SJSA1 (cell line): ENCODE measurements around the gene S100A6. TPM values are rescaled to one million over a fixed set of nuclear protein-coding genes. Genes with fewer than 3 reads are reported as not detected.
"Not testable (repeated sequence)": the region's sequence is repeated elsewhere in the genome, so short reads cannot be mapped to it uniquely, and the experiment has no call there.

Experiments used
- DNase-seq, 2 experiments: peaks; one replicate each; pipeline ENCODE4 v3.0.0-alpha.2; 2015 to 2020; ENCODE audit warnings: low spot score in 2 of 2, low read depth in 1 of 2
- H3K27ac ChIP-seq: fragments of 250-450 bp; sonication (Bioruptor Pico); 2 replicates; pipeline ENCODE4 v1.5.1; 2020; ENCODE audit warnings: mild to moderate bottlenecking, moderate library complexity
- H3K27me3 ChIP-seq: fragments of 250-450 bp; sonication (Bioruptor Pico); replicated peaks from 2 replicates; pipeline ENCODE4 v1.5.1; 2020; ENCODE audit warnings: mild to moderate bottlenecking, moderate library complexity
- H3K36me3 ChIP-seq: fragments of 250-450 bp; sonication (Bioruptor Pico); 2 replicates; pipeline ENCODE4 v1.5.1; 2020; ENCODE audit warnings: mild to moderate bottlenecking
- H3K4me1 ChIP-seq: fragments of 250-450 bp; sonication (Bioruptor Pico); replicated peaks from 2 replicates; pipeline ENCODE4 v1.6.1; 2021; ENCODE audit warnings: mild to moderate bottlenecking
- H3K4me3 ChIP-seq: fragments of 250-450 bp; sonication (Bioruptor Pico); 2 replicates; pipeline ENCODE4 v1.5.1; 2020; ENCODE audit warnings: mild to moderate bottlenecking
- H3K9me3 ChIP-seq: fragments of 250-450 bp; sonication (Bioruptor Pico); replicated peaks from 2 replicates; pipeline ENCODE4 v1.5.1; 2020; ENCODE audit warnings: mild to moderate bottlenecking
- total RNA-seq: library from RNA; depleted of rRNA; stranded (reverse); fragments of >200 nt; shearing (Covaris generic); gene quantifications from 2 replicates; pipeline ENCODE4 v1.2.3, GENCODE V29; 2014; rRNA removed

Gene S100A6
- 609 and 771 TPM in 2 replicates for total RNA-seq

DNA sequence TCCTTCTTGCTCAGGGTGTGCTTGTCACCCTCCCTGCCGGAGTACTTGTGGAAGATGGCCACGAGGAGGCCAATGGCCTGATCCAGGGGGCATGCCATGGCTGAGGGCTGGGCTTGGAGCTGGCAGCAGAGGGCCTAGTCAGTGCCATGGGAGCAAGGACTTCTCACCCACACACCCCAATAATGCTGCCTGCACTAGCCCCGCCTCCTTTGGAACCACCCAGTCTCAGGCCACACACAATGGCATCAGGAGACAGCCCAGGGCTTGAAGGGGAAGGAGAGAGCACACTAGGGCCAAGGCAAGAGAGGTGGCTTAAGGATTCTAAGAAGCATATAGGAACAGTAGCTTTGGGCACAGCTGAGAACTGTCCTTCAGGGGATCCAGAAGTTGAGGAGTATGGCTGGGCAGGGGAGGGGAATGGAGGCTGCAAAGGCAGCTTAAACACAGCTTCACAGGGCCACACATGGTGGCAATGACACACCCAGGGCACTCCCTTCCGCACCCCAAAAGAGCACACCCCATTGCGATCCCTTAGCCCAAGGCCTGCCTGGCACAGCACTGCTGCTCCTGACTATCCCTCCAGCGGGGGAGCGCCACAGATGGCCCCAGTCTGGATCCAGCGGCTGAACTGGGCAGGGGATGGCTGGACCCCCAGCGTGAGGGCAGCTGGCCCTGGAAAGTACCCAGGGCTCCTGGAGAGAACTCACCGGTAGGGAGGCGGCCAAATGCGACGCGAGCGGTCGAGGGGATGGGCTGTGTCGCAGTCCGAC is at the start of gene S100A6:
Gene S100A6, minus strand, starts transcription at position 750 of the 770 bp plus-strand sequence. Its CDS starts 652 bp downstream, at position 98.
- Histone ChIP-seq H3K9me3 (no peaks in the 10 kb centered on the region), H3K4me1 (peaks cover 42% of the 10 kb centered on the region), H3K27me3 (no peaks in the 10 kb centered on the region), H3K36me3 (peaks cover 29% of the 10 kb centered on the region), H3K27ac (peak within 1 kb of the TSS; percentile 87), H3K4me3 (peak within 1 kb of the TSS; percentile 73)
- DNase-seq: peak; percentile 64 to 65

DNA sequence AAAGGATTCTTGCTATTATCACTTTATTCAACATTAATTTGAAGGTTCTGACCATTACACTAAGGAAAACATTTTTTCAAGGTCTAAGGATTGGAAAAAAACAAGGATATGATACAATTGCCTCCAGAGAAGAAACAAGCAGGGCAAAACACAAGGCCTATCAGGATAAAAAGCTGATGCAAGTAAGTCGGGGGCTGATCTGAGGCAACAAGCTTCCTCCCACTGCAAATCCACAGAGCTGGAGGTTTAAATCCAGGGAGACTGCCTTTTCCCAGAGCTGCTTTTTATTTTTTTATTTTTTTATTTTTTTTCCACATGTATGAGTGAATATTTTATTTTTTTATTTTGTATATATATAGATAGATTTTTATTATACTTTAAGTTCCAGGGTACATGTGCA is 49.2 kb upstream of the S100A6 start:
- no peak for DNase-seq
- H3K27me3 ChIP-seq: no peaks in the 10 kb centered on the region
- no peaks in the 10 kb centered on the region for H3K4me1 ChIP-seq
- no peaks in the 10 kb centered on the region for H3K9me3 ChIP-seq
- no peaks in the 10 kb centered on the region for H3K36me3 ChIP-seq
- no peak overlapping the region for H3K27ac ChIP-seq
- H3K4me3 ChIP-seq: no peak overlapping the region

DNA sequence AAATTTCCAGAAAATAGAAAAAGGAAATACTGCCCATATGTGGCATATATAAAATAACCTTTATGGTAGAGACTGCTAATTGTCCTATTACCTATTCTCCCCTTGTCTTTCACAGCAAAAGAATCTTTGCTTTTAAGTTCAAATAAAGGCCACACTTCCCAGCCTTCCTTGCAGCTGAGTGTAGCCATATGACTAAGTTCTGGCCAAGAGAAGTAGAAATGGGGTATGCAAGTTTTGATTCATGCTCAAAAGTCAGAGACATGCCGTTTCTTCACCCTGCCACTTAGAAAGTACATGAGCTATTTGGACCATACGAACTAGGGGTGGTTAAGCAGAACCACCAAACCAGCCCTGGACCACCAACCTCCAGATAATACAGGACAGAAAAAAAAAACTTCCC is 48.2 kb upstream of the S100A6 start:
- no peak for DNase-seq
- Histone ChIP-seq H3K27me3 (no peaks in the 10 kb centered on the region), H3K4me1 (peaks cover 3% of the 10 kb centered on the region), H3K27ac (no peak overlapping the region), H3K9me3 (no peaks in the 10 kb centered on the region), H3K36me3 (no peaks in the 10 kb centered on the region), H3K4me3 (no peak overlapping the region)

DNA sequence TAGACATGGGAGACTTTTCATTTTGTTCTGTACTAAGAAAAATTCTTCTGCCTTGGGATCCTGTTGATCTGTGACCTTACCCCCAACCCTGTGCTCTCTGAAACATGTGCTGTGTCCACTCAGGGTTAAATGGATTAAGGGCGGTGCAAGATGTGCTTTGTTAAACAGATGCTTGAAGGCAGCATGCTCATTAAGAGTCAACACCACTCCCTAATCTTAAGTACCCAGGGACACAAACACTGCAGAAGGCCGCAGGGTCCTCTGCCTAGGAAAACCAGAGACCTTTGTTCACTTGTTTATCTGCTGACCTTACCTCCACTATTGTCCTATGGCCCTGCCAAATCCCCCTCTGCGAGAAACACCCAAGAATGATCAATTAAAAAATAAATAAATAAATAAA is 47.7 kb upstream of the S100A6 start:
- H3K9me3 ChIP-seq, H3K36me3 ChIP-seq, DNase-seq, H3K27me3 ChIP-seq, H3K4me1 ChIP-seq, H3K4me3 ChIP-seq, H3K27ac ChIP-seq: not testable (repeated sequence)

DNA sequence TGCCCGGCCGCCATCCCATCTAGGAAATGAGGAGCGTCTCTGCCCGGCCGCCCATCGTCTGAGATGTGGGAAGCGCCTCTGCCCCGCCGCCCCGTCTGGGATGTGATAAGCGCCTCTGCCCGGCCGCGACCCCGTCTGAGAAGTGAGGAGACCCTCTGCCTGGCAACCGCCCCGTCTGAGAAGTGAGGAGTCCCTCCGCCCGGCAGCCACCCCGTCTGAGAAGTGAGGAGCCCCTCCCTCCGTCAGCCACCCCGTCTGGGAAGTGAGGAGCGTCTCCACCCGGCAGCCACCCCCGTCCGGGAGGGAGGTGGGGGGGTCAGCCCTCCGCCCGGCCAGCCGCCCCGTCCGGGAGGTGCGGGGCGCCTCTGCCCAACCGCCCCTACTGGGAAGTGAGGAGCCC is 47.0 kb upstream of the S100A6 start:
- peaks cover 14% of the 10 kb centered on the region for H3K4me1 ChIP-seq
- not testable (repeated sequence) for H3K9me3 ChIP-seq, H3K36me3 ChIP-seq, DNase-seq, H3K27me3 ChIP-seq, H3K27ac ChIP-seq, H3K4me3 ChIP-seq

DNA sequence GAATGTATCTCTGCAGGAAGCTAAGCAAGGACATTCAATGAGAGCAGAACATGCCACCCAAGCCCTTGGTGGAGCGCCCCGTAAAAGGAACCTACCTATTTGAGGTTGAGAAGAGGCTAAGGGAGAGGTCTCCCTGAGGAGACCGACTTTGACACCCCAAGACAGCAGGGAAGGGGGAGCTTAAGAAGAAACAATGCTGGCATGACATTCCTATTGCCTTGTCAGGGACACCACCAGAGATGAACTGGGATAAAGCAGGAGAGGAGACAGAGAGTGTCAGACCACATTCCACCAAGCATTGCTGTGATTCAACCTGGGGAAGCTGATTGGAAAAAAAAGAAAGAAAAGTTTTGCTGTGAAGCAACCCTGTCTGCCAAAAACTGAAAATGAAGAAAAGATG is 43.1 kb upstream of the S100A6 start:
- no peaks in the 10 kb centered on the region for H3K36me3 ChIP-seq
- peak overlapping the region; percentile 2; the same call in 1 of the 2 replicates for H3K27ac ChIP-seq
- H3K4me3 ChIP-seq: no peak overlapping the region
- no peak for DNase-seq
- no peaks in the 10 kb centered on the region for H3K27me3 ChIP-seq
- no peaks in the 10 kb centered on the region for H3K9me3 ChIP-seq
- H3K4me1 ChIP-seq: peaks cover 20% of the 10 kb centered on the region

DNA sequence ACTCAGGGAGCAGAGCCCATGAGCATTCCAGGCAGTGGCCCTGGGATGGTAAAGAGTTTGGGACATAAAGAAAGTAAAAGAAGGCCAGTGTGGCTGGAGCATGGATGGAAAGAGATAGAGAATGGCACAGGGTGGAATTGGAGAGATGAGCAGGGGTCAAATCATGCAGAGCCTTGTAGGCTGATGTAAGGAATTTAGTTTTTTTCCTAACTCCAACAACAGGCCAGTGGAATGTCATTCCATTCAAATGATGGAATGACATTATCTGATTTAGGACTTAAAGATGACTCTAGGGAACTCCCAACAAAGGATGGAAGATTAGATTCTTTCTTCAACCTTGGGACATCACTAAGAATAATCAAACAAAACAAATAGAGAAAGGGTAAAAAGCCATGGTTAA is 42.7 kb upstream of the S100A6 start:
- Histone ChIP-seq H3K27me3 (no peaks in the 10 kb centered on the region), H3K9me3 (no peaks in the 10 kb centered on the region), H3K4me3 (no peak overlapping the region), H3K27ac (peak overlapping the region; percentile 31; the same call in 1 of the 2 replicates), H3K36me3 (no peaks in the 10 kb centered on the region), H3K4me1 (peaks cover 20% of the 10 kb centered on the region)
- DNase-seq: peak in 1 of 2 experiments; percentile 29

DNA sequence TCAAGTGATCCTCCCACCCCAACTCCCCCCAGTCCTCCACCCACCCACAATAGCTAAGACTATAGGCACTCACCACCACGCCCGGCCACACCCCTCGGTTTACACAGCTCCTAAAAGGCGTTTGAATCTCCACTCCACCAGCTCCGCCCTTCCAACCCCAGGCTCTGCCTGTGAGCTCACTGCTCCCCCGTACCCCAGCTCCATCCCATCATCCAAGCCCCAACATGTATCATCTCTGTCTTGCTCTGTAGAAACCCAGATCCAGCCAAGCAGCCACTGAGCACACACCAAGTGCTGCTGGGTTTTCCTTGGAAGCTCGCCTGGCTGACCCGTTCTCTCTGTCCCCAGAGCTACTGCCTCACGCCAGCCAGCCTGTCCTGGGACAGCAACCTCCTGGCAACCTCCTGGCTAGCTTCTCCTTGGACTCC is 41.8 kb upstream of the S100A6 start:
- Histone ChIP-seq H3K4me1 (peaks cover 22% of the 10 kb centered on the region), H3K27ac (no peak overlapping the region), H3K9me3 (no peaks in the 10 kb centered on the region), H3K36me3 (no peaks in the 10 kb centered on the region), H3K4me3 (no peak overlapping the region), H3K27me3 (no peaks in the 10 kb centered on the region)
- no peak for DNase-seq

DNA sequence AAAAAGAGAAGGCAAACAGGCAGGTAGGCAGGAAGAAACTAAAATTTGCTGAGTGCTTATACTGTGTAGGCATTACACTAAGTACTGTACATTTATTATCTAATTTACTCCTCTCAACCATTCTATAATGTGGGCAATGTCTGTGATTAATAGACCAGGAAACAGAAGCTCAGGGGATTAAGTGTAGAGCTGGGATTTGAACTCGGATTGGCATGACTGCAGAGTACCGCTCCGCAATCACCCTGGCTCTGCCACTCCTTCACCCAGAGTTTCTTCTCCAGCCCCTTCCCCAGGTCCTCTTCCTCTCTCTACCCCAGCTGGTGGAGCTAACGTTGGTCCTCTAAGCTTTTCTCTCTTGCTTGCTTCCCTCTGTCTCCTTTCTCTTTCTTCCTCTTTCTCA is 41.3 kb upstream of the S100A6 start:
- peaks cover 23% of the 10 kb centered on the region for H3K4me1 ChIP-seq
- no peaks in the 10 kb centered on the region for H3K27me3 ChIP-seq
- no peak for DNase-seq
- H3K27ac ChIP-seq: no peak overlapping the region
- no peak overlapping the region for H3K4me3 ChIP-seq
- H3K9me3 ChIP-seq: no peaks in the 10 kb centered on the region
- H3K36me3 ChIP-seq: no peaks in the 10 kb centered on the region

DNA sequence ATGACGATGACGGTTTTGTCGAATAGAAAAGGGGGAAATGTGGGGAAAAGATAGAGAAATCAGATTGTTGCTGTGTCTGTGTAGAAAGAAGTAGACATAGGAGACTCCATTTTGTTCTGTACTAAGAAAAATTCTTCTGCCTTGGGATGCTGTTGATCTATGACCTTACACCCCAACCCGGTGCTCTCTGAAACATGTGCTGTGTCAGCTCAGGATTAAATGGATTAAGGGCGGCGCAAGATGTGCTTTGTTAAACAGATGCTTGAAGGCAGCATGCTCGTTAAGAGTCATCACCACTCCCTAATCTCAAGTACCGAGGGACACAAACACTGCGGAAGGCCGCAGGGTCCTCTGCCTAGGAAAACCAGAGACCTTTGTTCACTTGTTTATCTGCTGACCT is 39.7 kb upstream of the S100A6 start:
- not testable (repeated sequence) for DNase-seq, H3K36me3 ChIP-seq, H3K9me3 ChIP-seq, H3K27ac ChIP-seq, H3K27me3 ChIP-seq, H3K4me3 ChIP-seq
- peaks cover 23% of the 10 kb centered on the region for H3K4me1 ChIP-seq

DNA sequence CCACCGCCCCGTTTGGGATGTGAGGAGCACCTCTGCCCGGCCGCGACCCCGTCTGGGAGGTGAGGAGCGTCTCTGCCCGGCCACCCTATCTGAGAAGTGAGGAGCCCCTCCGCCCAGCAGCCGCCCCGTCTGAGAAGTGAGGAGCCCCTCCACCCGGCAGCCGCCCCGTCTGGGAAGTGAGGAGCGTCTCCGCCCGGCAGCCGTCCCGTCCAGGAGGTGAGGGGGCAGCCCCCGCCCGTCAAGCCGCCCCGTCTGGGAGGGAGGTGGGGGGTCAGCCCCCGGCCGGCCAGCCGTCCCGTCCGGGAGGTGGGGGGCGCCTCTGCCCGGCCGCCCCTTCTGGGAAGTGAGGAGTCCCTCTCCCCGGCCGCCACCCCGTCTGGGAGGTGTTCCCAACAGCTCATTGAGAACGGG is 39.3 kb upstream of the S100A6 start:
- not testable (repeated sequence) for H3K4me3 ChIP-seq

DNA sequence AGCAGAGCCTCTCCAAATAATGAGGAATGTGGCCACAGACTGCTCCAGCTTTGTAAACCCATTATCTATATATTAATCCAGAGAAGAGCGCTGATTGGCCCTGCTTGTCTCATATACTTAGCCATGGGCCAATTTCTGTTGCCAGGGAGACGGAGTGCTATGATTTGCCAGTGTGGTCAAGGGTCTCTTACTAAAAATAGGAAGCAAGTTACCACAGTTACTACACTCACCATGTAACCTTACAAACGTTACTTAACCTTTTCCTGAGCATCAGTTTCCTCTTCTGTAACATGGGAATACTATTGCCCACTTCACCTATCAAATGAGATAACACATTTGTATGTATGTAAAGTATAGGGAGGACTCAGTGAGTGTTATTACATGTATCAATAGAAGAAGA is 37.6 kb upstream of the S100A6 start:
- Histone ChIP-seq H3K9me3 (no peaks in the 10 kb centered on the region), H3K4me1 (peaks cover 21% of the 10 kb centered on the region), H3K27ac (no peak overlapping the region), H3K27me3 (no peaks in the 10 kb centered on the region), H3K36me3 (no peaks in the 10 kb centered on the region), H3K4me3 (no peak overlapping the region)
- DNase-seq: no peak

More for the DNA sequence above, 39.3 kb upstream of the S100A6 start:
- not testable (repeated sequence) for H3K36me3 ChIP-seq, H3K9me3 ChIP-seq, H3K27ac ChIP-seq, DNase-seq, H3K27me3 ChIP-seq
- H3K4me1 ChIP-seq: peaks cover 23% of the 10 kb centered on the region

DNA sequence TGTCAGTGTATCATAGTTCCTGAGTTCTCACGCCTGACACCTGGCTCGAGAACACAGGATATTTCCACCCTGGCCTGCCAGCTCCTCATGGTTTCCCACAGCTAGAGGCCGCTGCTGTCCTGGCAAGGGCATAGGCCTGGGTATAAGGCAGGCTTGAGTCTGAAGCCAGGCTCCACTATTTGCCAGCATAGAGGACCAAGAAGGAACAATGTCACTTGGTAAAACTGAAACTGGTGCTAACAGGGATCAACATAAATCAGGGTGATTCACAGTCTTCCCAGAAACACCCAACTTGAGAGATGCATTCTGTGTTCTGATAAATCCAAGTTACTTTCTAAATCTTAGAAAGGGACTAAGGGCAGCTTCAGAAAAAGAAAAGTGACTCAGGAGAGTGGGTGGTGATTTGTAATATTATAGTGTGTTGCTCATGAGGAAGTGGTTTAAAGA is 36.8 kb upstream of the S100A6 start:
- Histone ChIP-seq H3K27me3 (no peaks in the 10 kb centered on the region), H3K4me3 (no peak overlapping the region), H3K4me1 (peaks cover 21% of the 10 kb centered on the region), H3K27ac (no peak overlapping the region), H3K36me3 (no peaks in the 10 kb centered on the region), H3K9me3 (no peaks in the 10 kb centered on the region)
- peak; percentile 62 to 80 for DNase-seq

DNA sequence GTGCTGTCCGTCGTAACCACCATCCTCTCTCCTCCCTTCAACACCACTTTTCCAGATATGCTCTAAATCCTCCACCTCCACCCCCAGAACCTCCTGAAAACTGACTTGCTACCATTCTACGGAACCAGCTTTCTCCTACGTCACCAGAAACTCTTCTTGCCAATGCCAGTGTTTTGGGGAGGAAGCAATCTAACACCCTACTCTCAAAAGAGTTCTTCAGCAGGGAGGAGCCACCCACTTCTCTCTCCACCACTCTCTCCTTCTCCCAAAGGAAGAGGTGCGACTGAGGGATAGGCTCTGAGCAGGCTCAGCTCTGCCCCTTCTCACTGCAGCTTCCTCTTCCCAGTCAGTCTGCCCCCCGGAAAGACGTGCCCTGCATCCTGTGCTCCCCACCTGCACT is 35.9 kb upstream of the S100A6 start:
- H3K4me1 ChIP-seq: peaks cover 30% of the 10 kb centered on the region
- DNase-seq: no peak
- 0 out of 2 replicates have a peak, but pooled peaks cover 4% of the 10 kb centered on the region for H3K36me3 ChIP-seq
- H3K4me3 ChIP-seq: no peak overlapping the region
- no peak overlapping the region for H3K27ac ChIP-seq
- no peaks in the 10 kb centered on the region for H3K27me3 ChIP-seq
- H3K9me3 ChIP-seq: no peaks in the 10 kb centered on the region
